Measurements from ENCODE around the gene SLC31A1.
A peak's percentile ranks its signal among the peaks of the same experiment; 100 is the strongest.
"Not testable (repeated sequence)": the region's sequence is repeated elsewhere in the genome, so short reads cannot be mapped to it uniquely, and the experiment has no call there.

Gene SLC31A1

DNA sequence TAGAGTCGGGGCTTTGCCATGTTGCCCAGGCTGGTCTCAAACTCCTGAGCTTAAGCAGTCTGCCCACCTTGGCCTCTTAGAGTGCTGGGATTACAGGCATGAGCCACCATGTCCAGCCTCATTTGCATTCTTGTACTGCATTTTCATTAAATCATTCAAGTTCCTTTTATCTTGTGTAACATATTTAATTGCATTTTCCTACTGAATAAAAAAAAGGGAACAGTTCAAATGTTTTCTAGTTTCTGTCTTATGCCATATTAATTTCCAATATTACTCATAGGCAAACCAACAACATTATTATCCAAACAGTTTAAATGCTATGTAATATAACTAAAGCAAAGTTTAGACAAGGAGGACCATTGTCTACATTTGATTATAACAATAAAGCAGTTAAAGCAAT is 6.1 kb downstream of the SLC31A1 start:
- DNase-seq (ENCODE audit: low spot score in 2 of 2) = no peak
- H3K9me3 Mint-ChIP-seq = no peaks in the 10 kb centered on the region
- no peaks in the 10 kb centered on the region for H3K27me3 Mint-ChIP-seq
- peaks cover 1% of the 10 kb centered on the region for H3K4me1 Mint-ChIP-seq
- H3K4me3 Mint-ChIP-seq = no peak overlapping the region
- no peak for ATAC-seq (replicated peaks; ENCODE audit: extremely low read depth, poor library complexity, severe bottlenecking)
- H3K36me3 Mint-ChIP-seq (ENCODE audit: insufficient read depth) = peaks cover 2% of the 10 kb centered on the region
- H3K27ac Mint-ChIP-seq (ENCODE audit: low read depth) = no peak overlapping the region

DNA sequence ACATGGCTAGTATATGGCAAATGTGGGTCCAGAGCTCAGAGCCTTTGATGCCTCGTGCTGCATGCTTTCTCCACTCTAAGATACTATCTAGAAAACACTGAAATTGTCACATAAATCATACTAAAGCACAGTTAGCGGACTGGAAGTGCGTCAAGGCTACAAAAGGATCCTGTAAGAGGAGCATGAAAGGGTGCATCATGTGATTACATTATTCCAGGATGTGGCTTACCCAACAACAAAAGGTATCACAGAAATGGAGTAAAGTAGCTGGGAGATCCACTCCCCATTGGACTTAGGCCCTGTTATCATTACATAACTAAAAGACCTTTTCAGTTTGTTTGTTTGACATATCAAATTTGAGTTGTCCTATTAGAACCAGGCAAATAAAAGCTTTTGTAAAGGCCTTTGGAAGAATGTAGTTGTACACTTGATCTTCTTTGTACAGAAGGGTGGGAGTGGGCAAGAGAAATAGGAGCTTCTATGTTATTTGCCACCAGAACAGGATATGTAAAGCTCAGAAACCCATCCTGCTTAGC is 6.9 kb downstream of the SLC31A1 start:
- no peak overlapping the region for H3K27ac Mint-ChIP-seq (ENCODE audit: low read depth)
- no peak overlapping the region for H3K4me3 Mint-ChIP-seq
- H3K4me1 Mint-ChIP-seq = peaks cover 7% of the 10 kb centered on the region
- no peaks in the 10 kb centered on the region for H3K9me3 Mint-ChIP-seq
- DNase-seq (ENCODE audit: low spot score in 2 of 2) (no peak), ATAC-seq (replicated peaks; ENCODE audit: extremely low read depth, poor library complexity, severe bottlenecking) (peak; percentile 33)
- H3K36me3 Mint-ChIP-seq (ENCODE audit: insufficient read depth) = peaks cover 2% of the 10 kb centered on the region
- no peaks in the 10 kb centered on the region for H3K27me3 Mint-ChIP-seq

DNA sequence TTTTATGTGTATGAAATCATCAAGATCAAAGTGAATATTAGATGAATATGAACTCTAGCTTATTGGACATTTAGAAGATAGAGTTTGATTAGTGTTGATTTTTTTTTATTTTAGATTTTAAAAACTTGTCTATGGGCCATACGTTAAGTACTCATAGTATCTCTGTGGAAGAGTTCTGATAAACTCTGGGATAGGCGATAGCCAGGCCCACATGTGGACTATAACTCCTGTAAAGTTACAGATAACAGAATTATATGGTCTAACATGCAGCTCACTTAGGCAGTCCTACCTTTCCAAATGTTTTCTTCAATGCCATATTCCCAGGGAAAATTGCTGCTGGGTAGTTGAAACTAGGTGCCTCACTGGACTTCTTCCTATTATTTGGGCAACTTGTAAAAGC is 10.4 kb downstream of the SLC31A1 start:
- Mint-ChIP-seq H3K27ac (ENCODE audit: low read depth) (peak overlapping the region; percentile 94), H3K4me3 (no peak overlapping the region)

DNA sequence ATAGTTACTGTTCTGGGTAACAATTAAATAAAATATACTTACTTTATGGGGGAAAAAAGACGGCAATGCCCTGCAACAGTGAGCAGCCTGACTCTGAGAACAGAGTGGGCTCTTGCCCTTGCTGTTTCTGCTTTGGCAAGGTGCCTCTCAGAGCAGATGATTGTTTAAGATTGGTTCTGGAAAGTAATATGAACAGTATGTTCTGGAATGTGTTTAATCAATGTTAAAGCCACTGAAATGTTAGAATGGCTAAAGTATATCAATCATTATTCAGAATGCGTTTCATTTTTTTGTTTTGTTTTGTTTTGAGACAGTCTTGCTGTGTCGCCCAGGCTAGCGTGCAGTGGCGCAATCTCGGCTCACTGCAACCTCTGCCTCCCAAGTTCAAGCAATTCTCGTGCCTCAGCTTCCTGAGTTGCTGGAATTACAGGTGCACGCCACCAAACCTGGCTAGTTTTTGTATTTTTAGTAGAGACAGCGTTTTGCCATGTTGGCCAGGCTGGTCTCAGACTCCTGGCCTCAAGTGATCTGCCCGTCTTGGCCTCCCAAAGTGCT is 14.4 kb downstream of the SLC31A1 start:
- not testable (repeated sequence) for H3K4me3 Mint-ChIP-seq; ATAC-seq (replicated peaks; ENCODE audit: extremely low read depth, poor library complexity, severe bottlenecking); H3K27me3 Mint-ChIP-seq; H3K9me3 Mint-ChIP-seq; H3K36me3 Mint-ChIP-seq (ENCODE audit: insufficient read depth); DNase-seq (ENCODE audit: low spot score in 2 of 2); H3K27ac Mint-ChIP-seq (ENCODE audit: low read depth)
- H3K4me1 Mint-ChIP-seq = peaks cover 14% of the 10 kb centered on the region

More for the DNA sequence above, 10.4 kb downstream of the SLC31A1 start:
- no peak for DNase-seq (ENCODE audit: low spot score in 2 of 2)
- H3K4me1 Mint-ChIP-seq = peaks cover 14% of the 10 kb centered on the region
- no peaks in the 10 kb centered on the region for H3K9me3 Mint-ChIP-seq
- no peak for ATAC-seq (replicated peaks; ENCODE audit: extremely low read depth, poor library complexity, severe bottlenecking)
- no peaks in the 10 kb centered on the region for H3K27me3 Mint-ChIP-seq
- no peaks in the 10 kb centered on the region for H3K36me3 Mint-ChIP-seq (ENCODE audit: insufficient read depth)

DNA sequence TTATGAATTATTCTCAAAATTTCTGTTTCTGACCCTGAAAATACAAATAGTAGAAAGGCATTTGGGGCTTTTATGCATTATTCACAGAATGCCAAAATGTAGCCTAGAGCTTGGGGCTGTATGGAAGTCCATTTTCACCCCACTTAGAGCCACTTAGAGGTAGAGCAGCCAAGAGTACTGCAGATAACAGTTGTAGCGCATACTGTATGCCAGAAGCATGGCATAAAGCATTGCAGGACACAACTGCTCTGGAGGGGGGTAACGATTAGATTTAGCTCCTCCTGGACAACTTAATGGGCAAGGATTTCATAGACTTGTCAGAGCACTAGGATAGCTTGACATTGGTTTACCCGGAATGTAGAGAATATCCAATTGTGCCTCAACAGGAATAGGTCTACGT is 15.7 kb downstream of the SLC31A1 start:
- Mint-ChIP-seq H3K4me3 (no peak overlapping the region), H3K27ac (ENCODE audit: low read depth) (no peak overlapping the region), H3K4me1 (peaks cover 14% of the 10 kb centered on the region), H3K27me3 (no peaks in the 10 kb centered on the region), H3K9me3 (no peaks in the 10 kb centered on the region), H3K36me3 (ENCODE audit: insufficient read depth) (no peaks in the 10 kb centered on the region)
- DNase-seq (ENCODE audit: low spot score in 2 of 2) (no peak), ATAC-seq (replicated peaks; ENCODE audit: extremely low read depth, poor library complexity, severe bottlenecking) (no peak)

DNA sequence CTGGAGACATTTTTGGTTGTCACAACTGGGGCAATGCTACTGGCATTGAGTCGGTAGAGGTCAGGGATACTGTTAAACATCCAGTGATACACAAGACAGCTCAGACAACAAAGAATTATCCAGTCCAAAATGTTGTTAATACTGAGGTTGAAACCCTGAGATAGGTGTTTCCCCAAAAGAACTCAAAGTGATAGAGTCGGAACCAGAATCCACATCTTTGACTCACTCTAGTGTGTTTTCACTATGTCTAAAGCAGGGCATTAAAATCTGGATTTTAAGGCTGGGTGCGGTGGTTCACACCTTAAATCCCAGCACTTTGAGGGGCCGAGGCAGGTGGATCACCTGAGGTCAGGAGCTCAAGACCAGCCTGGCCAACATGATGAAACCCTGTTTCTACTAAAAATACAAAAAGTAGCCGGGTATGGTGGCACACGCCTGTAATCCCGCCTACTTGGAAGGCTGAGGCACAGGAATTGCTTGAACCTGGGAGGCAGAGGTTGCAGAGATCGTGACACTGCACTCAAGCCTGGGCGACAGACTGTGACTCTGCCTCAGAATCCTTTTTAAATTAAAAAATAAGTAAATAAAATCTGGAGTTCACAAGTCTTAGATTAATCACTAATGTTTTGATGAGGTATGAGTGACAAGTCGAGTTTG is 17.0 kb downstream of the SLC31A1 start:
- no peak for ATAC-seq (replicated peaks; ENCODE audit: extremely low read depth, poor library complexity, severe bottlenecking)
- no peaks in the 10 kb centered on the region for H3K9me3 Mint-ChIP-seq
- no peaks in the 10 kb centered on the region for H3K27me3 Mint-ChIP-seq
- H3K36me3 Mint-ChIP-seq (ENCODE audit: insufficient read depth) = no peaks in the 10 kb centered on the region
- H3K27ac Mint-ChIP-seq (ENCODE audit: low read depth) = no peak overlapping the region
- H3K4me1 Mint-ChIP-seq = peaks cover 6% of the 10 kb centered on the region
- DNase-seq (ENCODE audit: low spot score in 2 of 2) = no peak
- no peak overlapping the region for H3K4me3 Mint-ChIP-seq

DNA sequence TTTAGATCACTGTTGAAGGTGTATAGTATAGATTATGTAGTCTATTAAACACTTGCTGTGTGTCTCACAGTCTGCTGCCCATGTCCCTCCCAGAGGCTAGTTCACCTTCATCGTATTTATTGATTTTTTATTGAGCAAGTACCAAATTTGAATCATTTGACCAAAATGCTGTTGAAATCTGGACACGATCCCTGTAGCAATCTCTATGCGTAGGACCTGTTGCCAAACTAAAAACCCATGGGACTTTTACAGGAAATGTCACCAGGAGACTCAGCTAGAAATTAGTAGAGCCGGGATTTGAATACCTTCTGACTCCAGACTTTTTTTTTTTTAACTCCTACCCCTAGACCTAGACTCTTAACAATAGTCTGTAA is 17.5 kb downstream of the SLC31A1 start:
- Mint-ChIP-seq H3K27me3 (no peaks in the 10 kb centered on the region), H3K4me3 (no peak overlapping the region), H3K9me3 (no peaks in the 10 kb centered on the region), H3K27ac (ENCODE audit: low read depth) (no peak overlapping the region), H3K4me1 (peaks cover 2% of the 10 kb centered on the region), H3K36me3 (ENCODE audit: insufficient read depth) (no peaks in the 10 kb centered on the region)
- no peak for DNase-seq (ENCODE audit: low spot score in 2 of 2)
- ATAC-seq (replicated peaks; ENCODE audit: extremely low read depth, poor library complexity, severe bottlenecking) = no peak

DNA sequence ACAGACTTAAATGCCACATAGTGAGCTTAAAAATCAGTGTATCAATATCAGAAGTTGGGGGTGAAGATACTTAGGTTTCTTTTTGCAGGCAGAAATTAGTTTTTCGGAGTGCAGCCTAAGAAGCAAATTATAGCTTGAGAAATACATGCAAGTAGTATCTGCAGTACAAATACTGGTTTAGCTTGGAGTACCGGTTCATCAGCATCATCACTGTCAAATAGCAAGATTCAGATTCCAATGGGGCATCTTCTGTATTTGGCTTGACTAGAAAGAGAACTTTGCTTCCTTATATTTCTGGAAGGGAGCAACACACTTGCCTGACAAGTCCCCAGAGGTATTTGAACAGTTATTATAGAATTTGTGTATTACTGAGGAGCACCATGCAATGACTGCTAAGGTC is 19.8 kb downstream of the SLC31A1 start:
- ATAC-seq (replicated peaks; ENCODE audit: extremely low read depth, poor library complexity, severe bottlenecking) (no peak), DNase-seq (ENCODE audit: low spot score in 2 of 2) (no peak)
- H3K9me3 Mint-ChIP-seq = no peaks in the 10 kb centered on the region
- no peak overlapping the region for H3K27ac Mint-ChIP-seq (ENCODE audit: low read depth)
- H3K4me3 Mint-ChIP-seq = no peak overlapping the region
- H3K36me3 Mint-ChIP-seq (ENCODE audit: insufficient read depth) = no peaks in the 10 kb centered on the region
- no peaks in the 10 kb centered on the region for H3K4me1 Mint-ChIP-seq
- no peaks in the 10 kb centered on the region for H3K27me3 Mint-ChIP-seq

DNA sequence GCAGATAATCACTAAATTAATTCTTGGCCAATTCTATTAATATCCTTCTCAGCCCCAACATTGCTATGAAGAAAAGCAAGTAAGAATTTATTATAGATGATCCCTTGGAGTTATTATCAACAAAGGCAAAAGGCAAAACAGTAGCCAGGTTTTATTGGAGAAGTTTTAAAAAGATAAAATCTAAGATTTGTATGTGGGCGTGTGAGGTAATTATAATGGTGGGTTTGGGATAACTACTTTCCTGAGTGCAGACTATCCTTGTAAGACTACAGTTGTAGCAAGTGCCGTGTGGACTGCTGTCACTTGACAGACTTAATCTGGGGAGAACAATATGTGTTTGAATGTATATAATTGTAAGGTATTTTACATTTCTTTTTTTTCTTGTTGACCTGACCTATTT is 23.2 kb downstream of the SLC31A1 start:
- Mint-ChIP-seq H3K9me3 (no peaks in the 10 kb centered on the region), H3K4me1 (no peaks in the 10 kb centered on the region), H3K27me3 (no peaks in the 10 kb centered on the region), H3K4me3 (no peak overlapping the region), H3K36me3 (ENCODE audit: insufficient read depth) (no peaks in the 10 kb centered on the region), H3K27ac (ENCODE audit: low read depth) (no peak overlapping the region)
- DNase-seq (ENCODE audit: low spot score in 2 of 2) = no peak
- ATAC-seq (replicated peaks; ENCODE audit: extremely low read depth, poor library complexity, severe bottlenecking) = no peak

DNA sequence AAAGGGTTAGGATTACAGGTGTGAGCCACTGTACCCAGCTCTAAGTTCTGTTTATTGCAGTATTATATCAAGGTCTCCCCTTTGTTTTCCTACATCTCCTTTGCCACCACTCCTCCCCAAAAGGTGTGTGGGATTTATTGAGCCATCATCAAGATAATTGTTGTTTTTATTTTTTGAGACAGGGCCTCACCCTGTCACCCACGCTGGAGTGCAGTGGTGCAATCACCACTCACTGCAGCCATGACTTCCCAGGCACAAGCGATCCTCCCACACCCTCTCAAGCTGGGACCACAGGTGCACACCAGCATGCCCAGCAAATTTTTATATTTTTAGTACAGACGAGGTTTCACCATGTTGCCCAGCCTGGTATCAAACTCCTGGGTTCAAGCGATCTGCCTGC is 24.6 kb downstream of the SLC31A1 start:
- Mint-ChIP-seq H3K9me3 (no peaks in the 10 kb centered on the region), H3K4me3 (no peak overlapping the region), H3K27me3 (no peaks in the 10 kb centered on the region), H3K36me3 (ENCODE audit: insufficient read depth) (no peaks in the 10 kb centered on the region), H3K27ac (ENCODE audit: low read depth) (no peak overlapping the region), H3K4me1 (no peaks in the 10 kb centered on the region)
- ATAC-seq (replicated peaks; ENCODE audit: extremely low read depth, poor library complexity, severe bottlenecking) (no peak), DNase-seq (ENCODE audit: low spot score in 2 of 2) (no peak)

DNA sequence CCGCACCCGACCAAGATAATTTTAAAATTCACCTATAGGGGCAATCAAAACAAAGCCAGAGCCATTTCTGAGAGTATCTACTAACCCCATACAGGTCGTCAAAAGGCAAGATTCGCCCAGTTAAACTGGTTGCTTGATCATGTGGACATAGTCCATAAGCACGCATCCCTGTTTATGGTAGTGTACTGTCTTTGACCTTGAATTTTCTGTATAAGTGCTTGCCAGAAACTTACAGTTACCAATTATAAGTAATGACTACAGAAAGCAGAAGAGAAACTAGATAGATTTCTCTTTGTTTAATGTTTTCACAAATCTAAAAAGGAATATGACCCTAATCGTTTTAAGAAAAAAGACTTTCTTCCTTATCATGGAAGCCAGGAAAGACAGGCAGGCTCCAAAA is 25.6 kb downstream of the SLC31A1 start:
- DNase-seq (ENCODE audit: low spot score in 2 of 2) = no peak
- Mint-ChIP-seq H3K36me3 (ENCODE audit: insufficient read depth) (no peaks in the 10 kb centered on the region), H3K27ac (ENCODE audit: low read depth) (no peak overlapping the region), H3K27me3 (no peaks in the 10 kb centered on the region), H3K4me1 (no peaks in the 10 kb centered on the region), H3K9me3 (no peaks in the 10 kb centered on the region), H3K4me3 (no peak overlapping the region)
- no peak for ATAC-seq (replicated peaks; ENCODE audit: extremely low read depth, poor library complexity, severe bottlenecking)

DNA sequence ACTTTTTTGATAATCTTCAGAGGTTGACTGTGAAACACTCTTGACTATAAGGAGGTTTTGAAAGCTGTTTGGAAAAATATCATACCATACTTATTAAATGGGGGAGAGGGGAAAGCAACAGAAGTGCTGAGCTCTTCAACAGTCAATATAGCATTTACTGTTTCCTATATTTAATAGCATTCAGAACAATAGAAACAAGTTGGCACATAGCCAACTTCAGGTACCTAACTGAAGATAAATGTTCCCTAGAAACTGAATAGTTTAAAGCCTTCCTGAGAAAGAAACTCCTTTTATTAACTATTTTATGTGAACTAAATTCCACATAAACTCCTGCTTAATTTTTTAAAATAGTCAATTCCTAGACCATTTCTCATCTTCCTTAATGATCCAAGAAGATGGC is 26.3 kb downstream of the SLC31A1 start:
- Mint-ChIP-seq H3K9me3 (no peaks in the 10 kb centered on the region), H3K4me1 (no peaks in the 10 kb centered on the region), H3K36me3 (ENCODE audit: insufficient read depth) (no peaks in the 10 kb centered on the region), H3K4me3 (no peak overlapping the region), H3K27ac (ENCODE audit: low read depth) (no peak overlapping the region), H3K27me3 (no peaks in the 10 kb centered on the region)
- no peak for DNase-seq (ENCODE audit: low spot score in 2 of 2)
- ATAC-seq (replicated peaks; ENCODE audit: extremely low read depth, poor library complexity, severe bottlenecking) = no peak

DNA sequence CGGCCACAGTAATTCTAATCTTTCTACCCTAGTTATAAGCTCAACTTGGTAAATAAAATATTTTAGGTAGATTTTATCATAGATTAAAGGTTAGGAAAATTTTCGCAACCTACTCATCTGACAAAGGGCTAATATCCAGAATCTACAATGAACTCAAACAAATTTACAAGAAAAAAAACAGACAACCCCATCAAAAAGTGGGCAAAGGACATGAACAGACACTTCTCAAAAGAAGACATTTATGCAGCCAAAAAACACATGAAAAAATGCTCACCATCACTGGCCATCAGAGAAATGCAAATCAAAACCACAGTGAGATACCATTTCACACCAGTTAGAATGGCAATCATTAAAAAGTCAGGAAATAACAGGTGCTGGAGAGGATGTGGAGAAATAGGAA is 28.3 kb downstream of the SLC31A1 start:
- not testable (repeated sequence) for H3K36me3 Mint-ChIP-seq (ENCODE audit: insufficient read depth); H3K27ac Mint-ChIP-seq (ENCODE audit: low read depth); DNase-seq (ENCODE audit: low spot score in 2 of 2); ATAC-seq (replicated peaks; ENCODE audit: extremely low read depth, poor library complexity, severe bottlenecking); H3K9me3 Mint-ChIP-seq; H3K4me3 Mint-ChIP-seq; H3K27me3 Mint-ChIP-seq; H3K4me1 Mint-ChIP-seq
